T-cell (primary cell): ENCODE measurements around the gene CBX3. TPM values are rescaled to one million over a fixed set of nuclear protein-coding genes. Genes with fewer than 3 reads are reported as not detected.

Experiments
- ATAC-seq, 4 experiments: fragments of 200-7000 bp in 3 of 4; fragments of 150-1000 bp in 1 of 4; cut with Tn5 transposase; replicated peaks in 1 of 4; 1 replicate in 3 of 4; 2 replicates in 1 of 4; pipeline ENCODE4 v1.10.0; 2021; ENCODE audit warnings: moderate library complexity in 3 of 4, mild to moderate bottlenecking in 2 of 4, moderate number of reproducible peaks in 1 of 4
- CTCF ChIA-PET, 2 donors: fragments of 300-600 bp; sonication (Branson Sonifier 250); formaldehyde crosslinking; loops; one replicate each; lab custom pipeline; 2022; ENCODE audit warnings: antibody characterized with exemption in 2 of 2; lab: Charles Lee
- POLR2A ChIA-PET, 2 donors: fragments of 300-600 bp; sonication (Branson Sonifier 250); formaldehyde crosslinking; loops; one replicate each; lab custom pipeline; 2022; ENCODE audit warnings: antibody characterized with exemption in 2 of 2; lab: Charles Lee
- DNase-seq, 35 experiments: peaks; one replicate each; pipeline versions ENCODE4 v3.0.0 to v3.0.0-alpha.2; 2013 to 2023
- H3K27ac ChIP-seq: one replicate; pipeline ENCODE4 v1.5.1; 2013; ENCODE audit warnings: low read length
- H3K27me3 ChIP-seq, 2 experiments: replicated peaks in 1 of 2; 1 replicate in 1 of 2; 2 replicates in 1 of 2; pipeline versions ENCODE4 v1.6.1 to v1.7.0; 2013; ENCODE audit warnings: low read length in 1 of 2, mixed read lengths in 1 of 2; ENCODE audit not compliant: control insufficient read depth in 2 of 2, insufficient read depth in 2 of 2; ENCODE audit errors: extremely low read depth in 1 of 2
- H3K36me3 ChIP-seq, 2 donors: 1 replicate in 1 of 2; 2 replicates in 1 of 2; pipeline versions ENCODE4 v1.6.1 to v1.7.0; 2013; ENCODE audit warnings: low read length in 1 of 2; ENCODE audit not compliant: control insufficient read depth in 2 of 2, insufficient read depth in 1 of 2; ENCODE audit errors: extremely low read depth in 1 of 2
- H3K4me1 ChIP-seq, 2 experiments: 1 replicate in 1 of 2; 2 replicates in 1 of 2; pipeline versions ENCODE4 v1.6.1 to v1.7.0; 2013; ENCODE audit warnings: low read length in 2 of 2, mixed read lengths in 1 of 2; ENCODE audit not compliant: insufficient read depth in 2 of 2, control insufficient read depth in 1 of 2; ENCODE audit errors: extremely low read depth in 1 of 2
- H3K4me3 ChIP-seq, 2 donors: 1 replicate in 1 of 2; 2 replicates in 1 of 2; pipeline versions ENCODE4 v1.5.1 to v1.7.0; 2013; ENCODE audit warnings: mild to moderate bottlenecking in 2 of 2, low read length in 1 of 2, moderate library complexity in 1 of 2; ENCODE audit not compliant: control insufficient read depth in 1 of 2; ENCODE audit errors: extremely low read depth in 1 of 2
- H3K9me3 ChIP-seq: 2 replicates; pipeline ENCODE4 v1.7.0; 2013
- H3K27ac Mint-ChIP-seq, 2 donors: one replicate each; pipeline ENCODE4 v1.8.0; 2020 to 2021; ENCODE audit warnings: mild to moderate bottlenecking in 2 of 2, mixed read lengths in 2 of 2
- H3K27me3 Mint-ChIP-seq, 2 donors: one replicate each; pipeline ENCODE4 v1.8.0; 2021 to 2022; ENCODE audit warnings: mixed read lengths in 2 of 2
- H3K36me3 Mint-ChIP-seq: one replicate; pipeline ENCODE4 v1.8.0; 2021; ENCODE audit warnings: mixed read lengths
- H3K4me1 Mint-ChIP-seq, 3 donors: one replicate each; pipeline ENCODE4 v1.8.0; 2020 to 2022; ENCODE audit warnings: mixed read lengths in 3 of 3, mild to moderate bottlenecking in 1 of 3
- H3K4me3 Mint-ChIP-seq, 3 donors: one replicate each; pipeline ENCODE4 v1.8.0; 2020 to 2022; ENCODE audit warnings: mild to moderate bottlenecking in 3 of 3, mixed read lengths in 3 of 3, moderate library complexity in 3 of 3
- H3K9me3 Mint-ChIP-seq, 3 donors: one replicate each; pipeline ENCODE4 v1.8.0; 2020 to 2022; ENCODE audit warnings: mixed read lengths in 3 of 3
- WGBS: methylation state at CpG from one replicate; pipeline ENCODE4 v1.1.5; 2013; ENCODE audit warnings: missing lambda C conversion rate; ENCODE audit not compliant: insufficient coverage; 5-methylcytosine and 5-hydroxymethylcytosine counted together
- total RNA-seq, 35 experiments: library from RNA in 6 of 35; stranded (reverse) in 6 of 35; fragments of 120-200 nt in 1 of 35; gene quantifications; one replicate each; pipeline versions ENCODE4 v1.2.1 to v1.2.4 and lab custom pipeline; 2013 to 2026

The CBX3 gene
- total RNA-seq, 5 donors from 2014 or later (not counting 1 experiment from before 2014, with no cell fraction given), result 106 to 155 (median 148) TPM

DNA sequence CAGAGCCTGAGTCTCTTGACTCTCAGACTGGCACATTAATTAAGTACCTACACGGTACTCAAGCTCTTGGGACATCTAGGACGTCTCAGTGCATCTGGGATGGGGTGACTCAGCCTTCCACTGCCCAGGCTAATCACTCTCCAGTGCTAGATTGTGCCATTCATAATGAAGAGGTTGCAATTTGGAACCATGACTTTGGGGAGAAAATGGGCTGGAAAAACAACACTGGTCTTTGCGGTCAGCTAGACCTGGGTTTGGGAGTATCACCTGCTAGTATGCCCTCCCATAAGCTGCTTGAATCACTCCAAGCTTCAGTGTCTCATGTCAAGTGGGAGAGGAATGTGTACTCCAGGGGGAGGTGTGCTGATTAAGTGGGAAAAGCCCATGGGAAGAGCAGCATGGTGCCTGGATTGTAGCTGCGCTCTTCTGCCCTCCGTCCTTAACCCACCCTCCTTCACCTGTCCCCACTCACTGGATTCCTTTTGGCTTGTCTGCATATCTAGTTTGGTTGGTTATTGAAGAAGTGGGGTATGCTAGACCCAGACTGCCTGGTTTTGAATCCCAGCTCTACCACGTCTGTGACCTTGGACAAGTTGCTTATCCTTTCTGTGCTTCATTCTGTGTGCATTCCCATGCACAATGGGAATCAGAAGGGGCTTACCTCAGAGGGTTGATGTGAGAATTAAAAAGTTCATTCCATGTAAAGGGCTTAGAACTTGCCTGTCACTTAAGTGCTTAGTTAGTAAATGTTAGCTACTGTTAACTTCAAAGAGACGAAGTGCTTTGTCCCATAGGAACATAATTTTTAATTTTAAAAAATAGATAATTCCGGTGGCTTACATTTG lies 45.8 kb upstream of the CBX3 start:
- Histone ChIP-seq H3K27me3 (no peaks in the 10 kb centered on the region), H3K4me3 (peak overlapping the region in 1 of 2 donors; percentile 6), H3K9me3 (no peaks in the 10 kb centered on the region), H3K27ac (peak overlapping the region; percentile 72), H3K36me3 (no peaks in the 10 kb centered on the region), H3K4me1 (peaks cover 22 to 62% of the 10 kb centered on the region in 2 experiments)
- H3K27me3 Mint-ChIP-seq, result no peaks in the 10 kb centered on the region
- ChIA-PET CTCF (interaction anchor here (0.6 to 1.3 kb wide), 5 partner anchors 37 to 43 kb away, joined by 3 to 5 read pairs (median 3); no protein-coding TSS in a partner anchor), POLR2A (interaction anchor here (0.5 to 2.2 kb wide), 12 partner anchors 27 to 67 kb away, joined by 3 to 8 read pairs (median 4); no protein-coding TSS in a partner anchor)
- peak overlapping the region; percentile 50 to 80 (median 67) for H3K4me3 Mint-ChIP-seq
- H3K36me3 Mint-ChIP-seq, result peaks cover under 1% of the 10 kb centered on the region
- no peaks in the 10 kb centered on the region for H3K9me3 Mint-ChIP-seq
- peaks cover 81 to 86% (median 83%) of the 10 kb centered on the region in 3 donors for H3K4me1 Mint-ChIP-seq
- H3K27ac Mint-ChIP-seq, result peak overlapping the region; percentile 82 to 91
- ATAC-seq (peak in 1 of 4 experiments; percentile 3), DNase-seq (peak in 2 of 35 experiments; percentile 6 to 30)
- WGBS, result 64% methylated on average over 2 of the region's 8 CpGs

DNA sequence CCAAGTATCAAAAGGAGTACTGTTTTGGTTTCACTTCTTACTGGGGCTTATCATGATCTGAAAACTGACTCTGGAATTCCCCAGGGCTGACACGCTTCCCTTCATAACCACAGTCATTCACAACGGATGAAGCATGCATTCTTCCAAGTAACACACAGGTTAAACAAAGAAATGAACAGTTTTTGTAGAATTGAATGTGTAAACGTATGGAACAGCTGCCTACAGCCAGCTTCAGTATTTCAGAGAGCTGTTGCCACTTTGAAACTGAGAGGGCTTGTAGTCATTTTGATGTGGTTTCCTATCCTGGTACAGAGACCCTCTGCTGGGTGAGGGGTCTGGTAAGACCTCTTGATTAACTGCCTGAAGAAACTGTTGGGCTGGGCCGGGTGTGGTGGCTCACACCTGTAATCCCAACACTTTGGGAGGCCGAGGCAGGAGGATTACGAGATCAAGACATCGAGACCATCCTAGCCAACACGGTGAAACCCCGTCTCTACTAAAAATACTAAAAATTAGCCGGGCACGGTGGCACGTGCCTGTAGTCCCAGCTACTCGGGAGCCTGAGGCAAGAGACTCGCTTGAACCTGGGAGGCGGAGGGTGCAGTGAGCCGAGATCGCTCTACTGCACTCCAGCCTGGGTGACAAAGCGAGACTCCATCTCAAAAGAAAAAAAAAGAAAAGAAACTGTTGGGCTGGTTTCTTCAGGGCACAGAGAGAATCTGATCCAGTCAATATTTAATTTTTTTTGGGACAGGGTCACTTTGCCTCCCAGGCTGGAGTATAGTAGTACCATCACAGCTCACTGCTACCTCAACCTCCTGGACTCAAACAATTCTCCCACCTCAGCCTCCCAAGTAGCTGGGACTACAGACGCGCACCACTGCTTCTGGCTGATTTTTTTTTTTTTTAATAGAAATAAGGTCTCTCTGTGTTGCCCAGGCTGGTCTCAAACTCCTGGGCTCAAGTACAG lies 44.8 kb upstream of the CBX3 start:
- H3K4me1 ChIP-seq, result peaks cover 14 to 54% of the 10 kb centered on the region in 2 experiments
- ATAC-seq (peak in 1 of 4 experiments; percentile 79), DNase-seq (peak in 30 of 35 experiments; percentile 26 to 90 (median 46))
- H3K36me3 Mint-ChIP-seq, result peaks cover 3% of the 10 kb centered on the region
- H3K4me3 Mint-ChIP-seq, result peak overlapping the region; percentile 50 to 80 (median 67)
- H3K27me3 Mint-ChIP-seq, result no peaks in the 10 kb centered on the region
- H3K4me1 Mint-ChIP-seq, result peaks cover 73 to 79% (median 73%) of the 10 kb centered on the region in 3 donors
- no peaks in the 10 kb centered on the region for H3K27me3 ChIP-seq
- peak overlapping the region; percentile 79 to 82 for H3K27ac Mint-ChIP-seq
- WGBS, result 64% methylated on average over 10 of the region's 20 CpGs
- H3K9me3 ChIP-seq, result no peaks in the 10 kb centered on the region
- ChIA-PET CTCF (interaction anchor here (0.6 to 1.3 kb wide), 8 partner anchors 34 to 52 kb away, joined by 3 to 6 read pairs (median 3); partner anchors contain the start of gene CBX3 (in 1 of the 2)), POLR2A (interaction anchor here (0.6 to 2.2 kb wide), 7 partner anchors 24 to 43 kb away, joined by 3 to 8 read pairs (median 5); no protein-coding TSS in a partner anchor)
- H3K36me3 ChIP-seq, result no peaks in the 10 kb centered on the region
- no peaks in the 10 kb centered on the region for H3K9me3 Mint-ChIP-seq
- H3K27ac ChIP-seq, result peak overlapping the region; percentile 72
- H3K4me3 ChIP-seq, result peak overlapping the region in 1 of 2 donors; percentile 17

DNA sequence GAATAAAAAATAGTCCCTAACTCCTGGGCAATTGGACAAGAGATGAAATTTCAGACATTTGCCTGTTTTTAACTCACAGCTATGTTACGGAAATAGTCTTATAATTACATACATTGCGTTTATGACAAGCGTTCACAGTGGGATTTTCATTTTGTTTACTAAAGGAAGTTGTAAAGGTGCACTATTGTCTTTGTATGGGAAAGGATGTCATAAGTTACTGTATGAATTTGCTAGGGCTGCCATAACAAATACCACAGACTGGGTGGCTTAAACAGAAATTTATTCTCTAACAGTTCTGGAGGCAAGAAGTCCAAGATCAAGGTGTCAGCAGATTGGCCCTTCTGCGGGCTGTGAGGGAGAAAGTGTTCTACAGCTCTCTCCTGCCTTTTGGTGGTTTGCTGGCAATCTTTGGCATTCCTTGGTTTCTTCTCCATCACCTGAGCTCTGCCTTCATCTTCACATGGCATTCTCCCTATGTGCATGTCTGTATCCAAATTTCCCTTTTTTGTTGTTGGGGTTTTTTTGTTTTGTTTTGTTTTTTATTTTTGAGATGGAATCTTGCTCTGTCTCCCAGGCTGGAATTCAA lies 43.9 kb upstream of the CBX3 start:
- DNase-seq, result no peak
- no CpG with 5 or more reads among the region's 4 CpGs for whole genome bisulfite sequencing
- Mint-ChIP-seq H3K4me3 (no peak overlapping the region), H3K27me3 (no peaks in the 10 kb centered on the region), H3K4me1 (peaks cover 72 to 79% (median 72%) of the 10 kb centered on the region in 3 donors), H3K36me3 (peaks cover 3% of the 10 kb centered on the region), H3K9me3 (no peaks in the 10 kb centered on the region), H3K27ac (peak overlapping the region in 1 of 2 donors; percentile 36)
- Histone ChIP-seq H3K36me3 (no peaks in the 10 kb centered on the region), H3K4me3 (no peak overlapping the region), H3K27me3 (no peaks in the 10 kb centered on the region), H3K9me3 (no peaks in the 10 kb centered on the region), H3K27ac (no peak overlapping the region), H3K4me1 (peaks cover 14 to 53% of the 10 kb centered on the region in 2 experiments)
- ChIA-PET POLR2A (interaction anchor here (1.2 to 2.2 kb wide), 3 partner anchors 34 to 42 kb away, joined by 4 to 6 read pairs (median 5); no protein-coding TSS in a partner anchor), CTCF (interaction anchor here (0.6 to 1.2 kb wide), 5 partner anchors 34 to 44 kb away, joined by 3 to 6 read pairs (median 3); partner anchors contain the start of gene CBX3 (in 1 of the 2))
- ATAC-seq, result no peak

DNA sequence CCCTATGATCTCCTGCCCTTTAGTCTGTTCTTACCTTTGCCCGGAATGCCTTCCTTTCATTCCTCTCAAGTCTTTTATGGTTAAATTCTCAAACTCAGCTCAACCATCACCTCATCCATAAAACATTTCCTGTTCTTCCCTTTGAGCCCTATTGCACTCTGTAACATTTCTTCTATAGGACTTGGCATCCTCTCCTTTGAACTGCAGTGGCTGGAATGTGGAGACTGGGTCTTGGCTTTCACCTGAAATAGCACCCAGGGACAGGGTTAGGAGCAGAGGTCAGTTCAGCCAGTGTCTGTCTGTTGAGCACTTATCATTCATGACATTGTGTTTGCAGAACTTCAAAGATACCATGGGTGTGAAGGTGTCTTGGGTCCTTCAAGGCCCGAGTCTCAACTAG lies 42.3 kb upstream of the CBX3 start:
- Histone ChIP-seq H3K36me3 (no peaks in the 10 kb centered on the region), H3K27me3 (no peaks in the 10 kb centered on the region), H3K9me3 (no peaks in the 10 kb centered on the region), H3K4me1 (peaks cover 10 to 40% of the 10 kb centered on the region in 2 experiments), H3K4me3 (no peak overlapping the region), H3K27ac (no peak overlapping the region)
- H3K27ac Mint-ChIP-seq, result peak overlapping the region; percentile 2 to 9
- 92% methylated on average over 2 of the region's 2 CpGs for WGBS
- ChIA-PET POLR2A (interaction anchor here in 1 of 2 donors (1.3 kb wide), 1 partner anchor 32 kb away, joined by 6 read pairs; no protein-coding TSS in a partner anchor), CTCF (no interaction called here)
- H3K4me3 Mint-ChIP-seq, result no peak overlapping the region
- H3K27me3 Mint-ChIP-seq, result no peaks in the 10 kb centered on the region
- DNase-seq (no peak), ATAC-seq (no peak)
- H3K4me1 Mint-ChIP-seq, result peaks cover 58 to 68% (median 58%) of the 10 kb centered on the region in 3 donors
- H3K36me3 Mint-ChIP-seq, result peaks cover 6% of the 10 kb centered on the region
- H3K9me3 Mint-ChIP-seq, result no peaks in the 10 kb centered on the region

DNA sequence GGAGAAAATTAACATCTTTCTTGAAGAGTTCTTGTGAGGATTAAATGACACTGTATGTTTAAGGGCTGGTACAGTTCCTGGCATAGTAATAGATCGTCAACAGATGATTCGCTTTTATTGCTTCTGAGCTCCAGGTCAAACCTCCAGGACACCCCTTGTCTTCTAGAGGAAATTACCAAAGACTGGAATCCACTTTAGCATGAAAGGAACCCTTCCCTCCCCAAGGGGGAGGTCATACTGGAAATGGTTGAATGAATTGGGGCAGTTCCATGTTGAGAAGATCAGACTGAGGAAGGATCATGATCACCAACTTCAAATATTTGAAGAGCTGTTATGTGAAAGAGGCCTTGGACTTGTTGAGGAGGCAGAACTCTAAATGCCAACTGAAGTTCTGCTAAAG lies 40.6 kb upstream of the CBX3 start:
- H3K4me1 ChIP-seq, result peaks cover 3 to 24% of the 10 kb centered on the region in 2 experiments
- Mint-ChIP-seq H3K4me1 (peaks cover 41 to 55% (median 45%) of the 10 kb centered on the region in 3 donors), H3K4me3 (no peak overlapping the region), H3K27me3 (no peaks in the 10 kb centered on the region), H3K27ac (no peak overlapping the region), H3K9me3 (no peaks in the 10 kb centered on the region), H3K36me3 (peaks cover 6% of the 10 kb centered on the region)
- H3K27me3 ChIP-seq, result no peaks in the 10 kb centered on the region
- H3K27ac ChIP-seq, result no peak overlapping the region
- H3K4me3 ChIP-seq, result no peak overlapping the region
- no peaks in the 10 kb centered on the region for H3K9me3 ChIP-seq
- no CpG with 5 or more reads among the region's 2 CpGs for WGBS
- no peak for DNase-seq
- POLR2A ChIA-PET, result interaction anchor here (0.6 to 1.6 kb wide), 7 partner anchors 26 to 1039 kb away, joined by 3 to 24 read pairs (median 7); partner anchors contain the start of gene HOXA13 (in 1 of the 2)
- no peaks in the 10 kb centered on the region for H3K36me3 ChIP-seq
- CTCF ChIA-PET, result interaction anchor here (0.6 to 1.6 kb wide), 6 partner anchors 9 to 1304 kb away, joined by 3 to 5 read pairs (median 3); partner anchors contain the start of gene NFE2L3 (in 1 of the 2)
- ATAC-seq, result no peak
